Measurements from ENCODE around the gene TRMT10B. TPM values are rescaled to one million over a fixed set of nuclear protein-coding genes. Genes with fewer than 3 reads are reported as not detected.
A peak's percentile ranks its signal among the peaks of the same experiment; 100 is the strongest.

The TRMT10B gene
- polyA plus RNA-seq, 3 donors: 5.2 to 12.4 (median 9.4) TPM

DNA sequence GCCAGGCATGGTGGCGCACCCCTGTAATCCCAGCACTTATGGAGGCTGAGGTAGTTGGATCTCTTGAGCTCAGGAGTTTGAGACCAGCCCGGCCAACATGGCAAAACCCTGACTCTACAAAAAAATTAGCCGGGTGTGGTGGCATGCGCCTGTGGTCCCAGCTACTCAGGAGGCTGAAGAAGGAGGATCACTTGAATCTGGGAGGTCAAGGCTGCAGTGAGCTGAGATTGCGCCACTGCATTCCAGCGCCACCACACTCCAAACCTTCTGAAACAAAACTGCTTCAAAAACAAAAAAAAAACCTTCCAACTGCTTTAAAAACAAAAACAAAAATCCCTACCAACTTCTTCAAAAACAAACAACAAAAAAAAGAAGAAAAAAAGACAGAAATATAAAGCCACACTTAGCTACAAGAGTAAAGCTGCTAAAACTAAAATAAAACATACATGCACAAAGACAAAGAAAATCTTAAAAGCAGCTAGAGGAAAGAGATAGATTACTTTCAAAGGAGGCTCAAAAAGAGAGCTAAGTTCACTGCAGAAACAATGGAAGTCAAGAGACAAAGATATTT lies 58.4 kb downstream of the TRMT10B start:
- no peak for TF ChIP-seq CTCF (IDR thresholded peaks at IDR 0.05)
- Histone ChIP-seq H3K36me3 (replicated peaks in 1 of 2; ENCODE audit: control insufficient read depth in 1 of 2, insufficient read depth in 2 of 2, low read length in 2 of 2) (peaks cover 0 to 6% of the 10 kb centered on the region in 2 donors), H3K9ac (ENCODE audit: insufficient read depth, low read length, poor library complexity, severe bottlenecking) (no peak overlapping the region), H3K4me1 (ENCODE audit: control insufficient read depth in 1 of 2, insufficient read depth in 2 of 2, low read length in 2 of 2) (peaks cover 5 to 10% of the 10 kb centered on the region in 2 donors), H3K27ac (ENCODE audit: low read depth in 1 of 2, low read length in 2 of 2) (peak overlapping the region in 1 of 2 donors; percentile 15), H2AFZ (ENCODE audit: insufficient read depth, low read depth, low read length, poor library complexity, severe bottlenecking) (no peak overlapping the region), H3K4me3 (replicated peaks in 1 of 3; ENCODE audit: low read depth in 2 of 3, low read length in 3 of 3) (no peak overlapping the region), H3K79me2 (ENCODE audit: insufficient read depth, low read length) (peaks cover 43% of the 10 kb centered on the region), H3K4me2 (replicated peaks; ENCODE audit: extremely low read depth, low read length, poor library complexity, severe bottlenecking) (no peak overlapping the region), H3K27me3 (ENCODE audit: control insufficient read depth in 2 of 2, insufficient read depth in 2 of 2, low read length in 2 of 2) (no peaks in the 10 kb centered on the region), H4K20me1 (ENCODE audit: insufficient read depth, low read length) (peaks cover 17% of the 10 kb centered on the region), H3K9me3 (replicated peaks in 1 of 2; ENCODE audit: control insufficient read depth in 1 of 2, insufficient read depth in 1 of 2, low read length in 2 of 2) (no peaks in the 10 kb centered on the region)
- no peak for DNase-seq
- Mint-ChIP-seq H3K4me1 (peaks cover 12% of the 10 kb centered on the region), H3K27me3 (ENCODE audit: low read depth in 3 of 3) (no peaks in the 10 kb centered on the region), H3K9me3 (peaks cover 0 to 7% (median 0%) of the 10 kb centered on the region in 7 donors), H3K4me3 (no peak overlapping the region), H3K36me3 (peaks cover 3 to 21% of the 10 kb centered on the region in 2 donors), H3K27ac (peak overlapping the region; percentile 11 to 71 (median 21))
- WGBS (ENCODE audit: insufficient coverage): 100% methylated on average over 4 of the region's 6 CpGs
- intact Hi-C loops (cut with micrococcal nuclease): no loop called here

DNA sequence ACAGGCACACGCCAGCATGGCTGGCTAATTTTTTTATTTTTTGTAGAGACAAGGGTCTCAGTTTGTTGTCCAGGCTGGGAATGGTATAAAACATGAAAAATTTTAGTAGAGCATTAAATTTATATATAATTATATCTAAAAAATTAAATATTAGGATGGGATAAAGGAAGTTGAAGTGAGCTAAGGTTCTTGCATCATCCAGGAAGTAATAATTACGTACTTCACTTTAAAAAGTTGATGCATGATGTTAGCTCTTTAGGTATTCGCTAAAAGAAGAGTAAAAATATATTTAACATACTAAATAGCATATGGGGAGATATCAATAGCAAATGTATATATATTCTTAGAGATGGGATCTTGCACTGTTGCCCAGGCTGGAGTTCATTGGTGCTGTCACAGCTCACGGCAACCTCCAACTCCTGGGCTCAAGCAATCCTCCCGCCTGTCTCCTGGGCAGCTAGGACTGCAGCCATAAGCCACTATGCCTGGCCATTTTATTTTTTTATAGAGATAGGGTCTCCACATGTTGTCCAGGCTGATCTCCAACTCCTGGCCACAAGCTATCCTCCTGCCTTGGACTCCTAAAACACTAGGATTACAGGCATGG lies 59.3 kb downstream of the TRMT10B start:
- Mint-ChIP-seq H3K36me3 (peaks cover 3 to 23% of the 10 kb centered on the region in 2 donors), H3K4me3 (no peak overlapping the region), H3K4me1 (peaks cover 12% of the 10 kb centered on the region), H3K27me3 (ENCODE audit: low read depth in 3 of 3) (no peaks in the 10 kb centered on the region), H3K27ac (peak overlapping the region in 4 of 7 donors; percentile 16 to 59 (median 20)), H3K9me3 (peaks cover 0 to 7% (median 0%) of the 10 kb centered on the region in 7 donors)
- no peaks in the 10 kb centered on the region for H3K27me3 ChIP-seq (ENCODE audit: control insufficient read depth in 2 of 2, insufficient read depth in 2 of 2, low read length in 2 of 2)
- peaks cover 5 to 10% of the 10 kb centered on the region in 2 donors for H3K4me1 ChIP-seq (ENCODE audit: control insufficient read depth in 1 of 2, insufficient read depth in 2 of 2, low read length in 2 of 2)
- no peak overlapping the region for H3K4me3 ChIP-seq (replicated peaks in 1 of 3; ENCODE audit: low read depth in 2 of 3, low read length in 3 of 3)
- H2AFZ ChIP-seq (ENCODE audit: insufficient read depth, low read depth, low read length, poor library complexity, severe bottlenecking): peak overlapping the region; percentile 19
- peak in 2 of 3 donors; percentile 31 to 54 for DNase-seq
- no peaks in the 10 kb centered on the region for H3K9me3 ChIP-seq (replicated peaks in 1 of 2; ENCODE audit: control insufficient read depth in 1 of 2, insufficient read depth in 1 of 2, low read length in 2 of 2)
- peaks cover 42% of the 10 kb centered on the region for H3K79me2 ChIP-seq (ENCODE audit: insufficient read depth, low read length)
- H4K20me1 ChIP-seq (ENCODE audit: insufficient read depth, low read length): peaks cover 21% of the 10 kb centered on the region
- TF ChIP-seq CTCF (IDR thresholded peaks at IDR 0.05): no peak
- peaks cover 0 to 3% of the 10 kb centered on the region in 2 donors for H3K36me3 ChIP-seq (replicated peaks in 1 of 2; ENCODE audit: control insufficient read depth in 1 of 2, insufficient read depth in 2 of 2, low read length in 2 of 2)
- intact Hi-C loops (cut with micrococcal nuclease): no loop called here
- WGBS (ENCODE audit: insufficient coverage): 100% methylated on average over 2 of the region's 5 CpGs
- no peak overlapping the region for H3K9ac ChIP-seq (ENCODE audit: insufficient read depth, low read length, poor library complexity, severe bottlenecking)
- no peak overlapping the region for H3K27ac ChIP-seq (ENCODE audit: low read depth in 1 of 2, low read length in 2 of 2)
- peak overlapping the region; percentile 20 for H3K4me2 ChIP-seq (replicated peaks; ENCODE audit: extremely low read depth, low read length, poor library complexity, severe bottlenecking)

Data from CD14-positive monocyte (primary cell).